ENCODE results near the gene CDH3. TPM values are rescaled to one million over a fixed set of nuclear protein-coding genes. Genes with fewer than 3 reads are reported as not detected.

CDH3 gene
- total and polyA plus RNA-seq, 2 of the 13 experiments (the other 11 are each of a cell fraction or from before 2014, with no cell fraction given): 0.11 TPM; not detected in 1

DNA sequence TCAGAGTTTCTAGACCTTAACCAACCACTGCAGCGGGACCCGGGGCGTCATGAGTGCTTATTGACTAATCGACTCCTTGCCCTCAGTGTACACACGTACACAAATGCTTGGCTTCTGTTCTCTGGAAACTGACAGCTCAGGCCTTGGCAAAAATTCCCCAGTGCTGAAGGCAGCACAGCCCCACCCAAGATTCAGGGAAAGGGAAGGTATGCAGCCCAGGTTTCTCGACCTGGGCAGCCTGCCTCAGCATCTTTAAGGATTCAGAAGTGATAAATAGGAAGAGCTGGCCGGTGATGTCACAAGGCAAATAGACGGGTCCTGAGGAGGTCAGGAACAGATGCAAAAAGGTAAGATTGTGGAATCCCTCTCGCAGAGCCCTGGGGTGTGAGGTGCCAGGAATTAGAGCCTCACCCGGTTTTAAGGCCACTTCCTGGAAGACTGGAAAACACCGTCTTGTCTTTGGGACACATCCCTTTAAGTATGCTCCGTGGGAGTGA lies 9.0 kb upstream of the CDH3 start:
- DNase-seq (ENCODE audit: low spot score) (no peak), FAIRE-seq (no peak), ATAC-seq (no peak)
- H3K4me1 ChIP-seq (ENCODE audit: insufficient read depth, low read length): no peaks in the 10 kb centered on the region
- H3K4me3 ChIP-seq (replicated peaks in 1 of 3; ENCODE audit: insufficient read depth in 1 of 3, low read depth in 2 of 3, low read length in 3 of 3): no peak overlapping the region
- H2AFZ ChIP-seq (ENCODE audit: low read length): no peak overlapping the region
- TF ChIP-seq HOXA7 (CRISPR knock-in tag; IDR thresholded peaks at IDR 0.05) (no peak), RFX5 (IDR thresholded peaks at IDR 0.05; ENCODE audit: low read depth, low read length) (peak; percentile 71; the same call in 1 of the 2 replicates)
- no peaks in the 10 kb centered on the region for H3K9me3 ChIP-seq (ENCODE audit: low read length)
- no peak overlapping the region for H3K27ac ChIP-seq (ENCODE audit: extremely low read length, insufficient read depth, low read length)
- ChIA-PET CTCF (ENCODE audit: low intra/inter-chr PET ratio, low total read pairs) (no interaction called here), POLR2A (no interaction called here)
- no peak overlapping the region for H3K9ac ChIP-seq (ENCODE audit: insufficient read depth, low read depth, low read length)
- no TSS peak for BruUV-seq (replicated peaks)
- H3K4me2 ChIP-seq (ENCODE audit: low read depth, low read length): no peak overlapping the region
- no peaks in the 10 kb centered on the region for H4K20me1 ChIP-seq (ENCODE audit: insufficient read depth, low read length)
- intact Hi-C loops (cut with micrococcal nuclease; ENCODE audit: unreplicated experiment): no loop called here
- H3K79me2 ChIP-seq (ENCODE audit: insufficient read depth, low read length): no peaks in the 10 kb centered on the region
- no peaks in the 10 kb centered on the region; a peak in 1 of 5 replicates for H3K27me3 ChIP-seq (ENCODE audit: control insufficient read depth in 1 of 2, insufficient read depth in 2 of 2, low read length in 2 of 2)
- in situ Hi-C loops (cut with HindIII; ENCODE audit: extremely low pct_ligation_motif_present, low pct_unique_long_range_greater_than_20kb): no loop called here
- WGBS (ENCODE audit: low lambda C conversion rate): 6% methylated on average over 12 of the region's 12 CpGs
- no peaks in the 10 kb centered on the region for H3K36me3 ChIP-seq (replicated peaks in 1 of 2; ENCODE audit: control insufficient read depth in 1 of 2, insufficient read depth in 2 of 2, low read length in 2 of 2)

DNA sequence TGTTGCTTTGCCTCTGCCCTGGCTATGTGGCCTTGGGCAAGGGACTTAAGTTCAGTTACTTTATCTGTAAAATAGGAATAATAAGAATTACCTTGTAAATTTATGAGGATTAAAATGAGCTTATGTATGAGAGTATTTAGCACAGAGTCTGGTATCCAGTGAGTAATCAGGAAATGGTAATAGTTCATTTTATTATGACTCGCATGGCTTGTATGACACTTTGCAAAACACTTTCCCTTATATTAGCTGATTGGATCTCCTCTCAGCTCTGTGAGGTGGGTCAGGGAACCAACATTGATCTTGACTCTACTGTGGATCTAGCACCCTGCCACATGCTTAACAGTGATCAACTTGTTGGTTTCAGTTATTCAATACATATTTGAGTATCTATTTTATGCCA lies 8.3 kb upstream of the CDH3 start:
- no peak overlapping the region for H3K27ac ChIP-seq (ENCODE audit: extremely low read length, insufficient read depth, low read length)

More for the DNA sequence above, 8.3 kb upstream of the CDH3 start:
- Histone ChIP-seq H3K79me2 (ENCODE audit: insufficient read depth, low read length) (no peaks in the 10 kb centered on the region), H3K4me2 (ENCODE audit: low read depth, low read length) (no peak overlapping the region), H3K4me1 (ENCODE audit: insufficient read depth, low read length) (no peaks in the 10 kb centered on the region), H3K9me3 (ENCODE audit: low read length) (no peaks in the 10 kb centered on the region), H3K36me3 (replicated peaks in 1 of 2; ENCODE audit: control insufficient read depth in 1 of 2, insufficient read depth in 2 of 2, low read length in 2 of 2) (no peaks in the 10 kb centered on the region), H4K20me1 (ENCODE audit: insufficient read depth, low read length) (no peaks in the 10 kb centered on the region), H3K9ac (ENCODE audit: insufficient read depth, low read depth, low read length) (no peak overlapping the region), H3K27me3 (ENCODE audit: control insufficient read depth in 1 of 2, insufficient read depth in 2 of 2, low read length in 2 of 2) (no peaks in the 10 kb centered on the region; a peak in 1 of 5 replicates), H2AFZ (ENCODE audit: low read length) (no peak overlapping the region), H3K4me3 (replicated peaks in 1 of 3; ENCODE audit: insufficient read depth in 1 of 3, low read depth in 2 of 3, low read length in 3 of 3) (no peak overlapping the region)
- no TSS peak for BruUV-seq (replicated peaks)
- in situ Hi-C loops (cut with HindIII; ENCODE audit: extremely low pct_ligation_motif_present, low pct_unique_long_range_greater_than_20kb): no loop called here
- ATAC-seq (no peak), FAIRE-seq (no peak), DNase-seq (ENCODE audit: low spot score) (no peak)
- ChIA-PET CTCF (ENCODE audit: low intra/inter-chr PET ratio, low total read pairs) (no interaction called here), POLR2A (no interaction called here)
- TF ChIP-seq MAFK (conservative IDR thresholded peaks at IDR 0.05 in 1 of 2, IDR thresholded peaks at IDR 0.05 in 1 of 2; ENCODE audit: low read length in 2 of 2) (no peak), ZNF33B (CRISPR knock-in tag; IDR thresholded peaks at IDR 0.05) (no peak), ZNF567 (CRISPR knock-in tag; IDR thresholded peaks at IDR 0.05; ENCODE audit: borderline replicate concordance) (no peak)
- WGBS (ENCODE audit: low lambda C conversion rate): 90% methylated on average over 1 of the region's 1 CpG
- intact Hi-C loops (cut with micrococcal nuclease; ENCODE audit: unreplicated experiment): no loop called here
